ENCODE data around the gene LDLRAP1. TPM values are rescaled to one million over a fixed set of nuclear protein-coding genes. Genes with fewer than 3 reads are reported as not detected.

LDLRAP1 gene
- total and polyA plus RNA-seq, 9 of the 15 experiments (the other 6 are each of a cell fraction or from before 2014, with no cell fraction given), result 0.56 to 29.6 (median 16.2) TPM

DNA sequence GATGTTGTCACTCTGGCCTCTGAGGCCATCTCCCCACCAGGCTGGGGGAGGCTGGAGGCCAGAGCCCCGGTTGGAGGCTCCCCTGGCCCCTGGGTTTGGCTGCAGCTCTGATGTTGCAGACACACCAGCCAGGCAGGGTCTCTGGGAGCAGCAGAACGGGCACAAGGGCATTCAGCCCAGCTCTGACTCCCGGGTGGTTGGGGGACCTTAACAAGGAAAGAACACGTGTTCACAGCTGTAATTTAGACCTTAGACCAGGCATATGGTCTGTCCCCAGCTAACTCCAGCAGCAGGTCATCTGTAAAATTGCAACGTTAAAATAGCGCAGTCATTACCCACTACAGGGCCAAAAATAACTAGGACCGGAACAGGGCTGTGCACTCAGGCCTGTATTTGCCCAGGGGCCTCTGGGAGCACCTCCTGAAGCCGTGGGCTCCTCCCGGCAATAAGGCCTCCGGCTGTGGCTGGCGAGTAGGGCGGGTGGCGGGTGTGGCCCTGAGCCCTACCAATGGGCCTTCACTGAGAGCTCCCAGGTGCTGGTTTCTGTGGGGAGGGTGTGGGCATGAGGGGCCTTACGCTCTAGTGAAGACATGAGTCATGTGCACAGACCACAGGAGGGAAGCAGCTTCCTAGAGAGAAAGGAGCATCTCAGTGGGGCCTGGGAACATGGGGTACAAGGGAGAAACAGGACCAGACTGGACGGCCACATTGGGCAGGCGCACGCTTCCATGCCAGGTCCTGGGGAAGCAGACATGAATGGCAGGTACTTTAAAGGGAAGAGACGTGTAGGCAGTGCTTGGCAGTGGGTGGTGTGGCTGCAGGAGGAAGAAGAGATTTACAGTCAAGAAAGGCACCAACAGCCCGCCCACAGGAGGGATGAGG is 6.1 kb downstream of the LDLRAP1 start (continued):
- TF ChIP-seq, protein P1, sequence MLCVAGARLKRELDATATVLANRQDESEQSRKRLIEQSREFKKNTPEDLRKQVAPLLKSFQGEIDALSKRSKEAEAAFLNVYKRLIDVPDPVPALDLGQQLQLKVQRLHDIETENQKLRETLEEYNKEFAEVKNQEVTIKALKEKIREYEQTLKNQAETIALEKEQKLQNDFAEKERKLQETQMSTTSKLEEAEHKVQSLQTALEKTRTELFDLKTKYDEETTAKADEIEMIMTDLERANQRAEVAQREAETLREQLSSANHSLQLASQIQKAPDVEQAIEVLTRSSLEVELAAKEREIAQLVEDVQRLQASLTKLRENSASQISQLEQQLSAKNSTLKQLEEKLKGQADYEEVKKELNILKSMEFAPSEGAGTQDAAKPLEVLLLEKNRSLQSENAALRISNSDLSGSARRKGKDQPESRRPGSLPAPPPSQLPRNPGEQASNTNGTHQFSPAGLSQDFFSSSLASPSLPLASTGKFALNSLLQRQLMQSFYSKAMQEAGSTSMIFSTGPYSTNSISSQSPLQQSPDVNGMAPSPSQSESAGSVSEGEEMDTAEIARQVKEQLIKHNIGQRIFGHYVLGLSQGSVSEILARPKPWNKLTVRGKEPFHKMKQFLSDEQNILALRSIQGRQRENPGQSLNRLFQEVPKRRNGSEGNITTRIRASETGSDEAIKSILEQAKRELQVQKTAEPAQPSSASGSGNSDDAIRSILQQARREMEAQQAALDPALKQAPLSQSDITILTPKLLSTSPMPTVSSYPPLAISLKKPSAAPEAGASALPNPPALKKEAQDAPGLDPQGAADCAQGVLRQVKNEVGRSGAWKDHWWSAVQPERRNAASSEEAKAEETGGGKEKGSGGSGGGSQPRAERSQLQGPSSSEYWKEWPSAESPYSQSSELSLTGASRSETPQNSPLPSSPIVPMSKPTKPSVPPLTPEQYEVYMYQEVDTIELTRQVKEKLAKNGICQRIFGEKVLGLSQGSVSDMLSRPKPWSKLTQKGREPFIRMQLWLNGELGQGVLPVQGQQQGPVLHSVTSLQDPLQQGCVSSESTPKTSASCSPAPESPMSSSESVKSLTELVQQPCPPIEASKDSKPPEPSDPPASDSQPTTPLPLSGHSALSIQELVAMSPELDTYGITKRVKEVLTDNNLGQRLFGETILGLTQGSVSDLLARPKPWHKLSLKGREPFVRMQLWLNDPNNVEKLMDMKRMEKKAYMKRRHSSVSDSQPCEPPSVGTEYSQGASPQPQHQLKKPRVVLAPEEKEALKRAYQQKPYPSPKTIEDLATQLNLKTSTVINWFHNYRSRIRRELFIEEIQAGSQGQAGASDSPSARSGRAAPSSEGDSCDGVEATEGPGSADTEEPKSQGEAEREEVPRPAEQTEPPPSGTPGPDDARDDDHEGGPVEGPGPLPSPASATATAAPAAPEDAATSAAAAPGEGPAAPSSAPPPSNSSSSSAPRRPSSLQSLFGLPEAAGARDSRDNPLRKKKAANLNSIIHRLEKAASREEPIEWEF (CRISPR knock-in tag; IDR thresholded peaks at IDR 0.05), result no peak
- TF ChIP-seq BACH1 (tag; IDR thresholded peaks at IDR 0.05), result no peak
- no peak for TF ChIP-seq ZNF431 (CRISPR knock-in tag; IDR thresholded peaks at IDR 0.05)
- no peak for TF ChIP-seq GTF2E2 (tag; IDR thresholded peaks at IDR 0.05)
- TF ChIP-seq GATAD2B (IDR thresholded peaks at IDR 0.05; ENCODE audit: borderline replicate concordance), result no peak
- TF ChIP-seq, protein P2, sequence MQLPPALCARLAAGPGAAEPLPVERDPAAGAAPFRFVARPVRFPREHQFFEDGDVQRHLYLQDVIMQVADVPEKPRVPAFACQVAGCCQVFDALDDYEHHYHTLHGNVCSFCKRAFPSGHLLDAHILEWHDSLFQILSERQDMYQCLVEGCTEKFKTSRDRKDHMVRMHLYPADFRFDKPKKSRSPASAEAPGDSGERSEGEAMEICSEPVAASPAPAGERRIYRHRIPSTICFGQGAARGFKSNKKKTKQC (CRISPR knock-in tag; IDR thresholded peaks at IDR 0.05), result peak; percentile 51; the same call in 1 of the 2 replicates
- TF ChIP-seq ZNF57 (CRISPR knock-in tag; IDR thresholded peaks at IDR 0.05), result no peak
- TF ChIP-seq, protein P3, sequence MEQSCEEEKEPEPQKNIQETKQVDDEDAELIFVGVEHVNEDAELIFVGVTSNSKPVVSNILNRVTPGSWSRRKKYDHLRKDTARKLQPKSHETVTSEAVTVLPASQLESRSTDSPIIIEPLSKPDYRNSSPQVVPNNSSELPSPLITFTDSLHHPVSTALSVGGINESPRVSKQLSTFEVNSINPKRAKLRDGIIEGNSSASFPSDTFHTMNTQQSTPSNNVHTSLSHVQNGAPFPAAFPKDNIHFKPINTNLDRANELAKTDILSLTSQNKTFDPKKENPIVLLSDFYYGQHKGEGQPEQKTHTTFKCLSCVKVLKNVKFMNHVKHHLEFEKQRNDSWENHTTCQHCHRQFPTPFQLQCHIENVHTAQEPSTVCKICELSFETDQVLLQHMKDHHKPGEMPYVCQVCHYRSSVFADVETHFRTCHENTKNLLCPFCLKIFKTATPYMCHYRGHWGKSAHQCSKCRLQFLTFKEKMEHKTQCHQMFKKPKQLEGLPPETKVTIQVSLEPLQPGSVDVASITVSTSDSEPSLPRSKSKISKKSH (CRISPR knock-in tag; IDR thresholded peaks at IDR 0.05), result no peak
- TF ChIP-seq HMGN3 (IDR thresholded peaks at IDR 0.05; ENCODE audit: borderline replicate concordance, extremely low read depth, insufficient read length, low read depth, low read length), result peak; percentile 52
- TF ChIP-seq ZNF134 (CRISPR knock-in tag; conservative IDR thresholded peaks at IDR 0.05), result no peak
- no peak for TF ChIP-seq TSC22D4 (tag; IDR thresholded peaks at IDR 0.05)
- no peak for TF ChIP-seq CEBPB (tag; IDR thresholded peaks at IDR 0.05)
- TF ChIP-seq DACH1 (IDR thresholded peaks at IDR 0.05; ENCODE audit: partially characterized antibody), result peak; percentile 39
- TF ChIP-seq TFAM (CRISPR knock-in tag; conservative IDR thresholded peaks at IDR 0.05), result no peak
- TF ChIP-seq GABPB1 (CRISPR knock-in tag; IDR thresholded peaks at IDR 0.05), result 0 out of 2 replicates have a peak, but pooled peaks have one; percentile 4
- TF ChIP-seq MCM7 (IDR thresholded peaks at IDR 0.05), result no peak
- peak; percentile 31 for TF ChIP-seq ARHGAP35 (IDR thresholded peaks at IDR 0.05; ENCODE audit: partially characterized antibody)
- TF ChIP-seq EGR1 (conservative IDR thresholded peaks at IDR 0.05), result no peak
- TF ChIP-seq, protein P4, sequence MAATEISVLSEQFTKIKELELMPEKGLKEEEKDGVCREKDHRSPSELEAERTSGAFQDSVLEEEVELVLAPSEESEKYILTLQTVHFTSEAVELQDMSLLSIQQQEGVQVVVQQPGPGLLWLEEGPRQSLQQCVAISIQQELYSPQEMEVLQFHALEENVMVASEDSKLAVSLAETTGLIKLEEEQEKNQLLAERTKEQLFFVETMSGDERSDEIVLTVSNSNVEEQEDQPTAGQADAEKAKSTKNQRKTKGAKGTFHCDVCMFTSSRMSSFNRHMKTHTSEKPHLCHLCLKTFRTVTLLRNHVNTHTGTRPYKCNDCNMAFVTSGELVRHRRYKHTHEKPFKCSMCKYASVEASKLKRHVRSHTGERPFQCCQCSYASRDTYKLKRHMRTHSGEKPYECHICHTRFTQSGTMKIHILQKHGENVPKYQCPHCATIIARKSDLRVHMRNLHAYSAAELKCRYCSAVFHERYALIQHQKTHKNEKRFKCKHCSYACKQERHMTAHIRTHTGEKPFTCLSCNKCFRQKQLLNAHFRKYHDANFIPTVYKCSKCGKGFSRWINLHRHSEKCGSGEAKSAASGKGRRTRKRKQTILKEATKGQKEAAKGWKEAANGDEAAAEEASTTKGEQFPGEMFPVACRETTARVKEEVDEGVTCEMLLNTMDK (IDR thresholded peaks at IDR 0.05; ENCODE audit: borderline replicate concordance, insufficient read depth, low read depth, low read length, poor library complexity, severe bottlenecking), result no peak

Measured in K562 (cell line).